NCI-H82 (cell line): ENCODE results near the gene POPDC2.
A peak's percentile ranks its signal among the peaks of the same experiment; 100 is the strongest.
"Not testable (repeated sequence)": the region's sequence is repeated elsewhere in the genome, so short reads cannot be mapped to it uniquely, and the experiment has no call there.

Experiments
- DNase-seq: peaks from one replicate; lab custom pipeline; 2025; lab: John Stamatoyannopoulos, UW

Gene POPDC2

GRCh38 chr3:119613201-119613600 lies 47.2 kb downstream of the POPDC2 start:
- DNase-seq = no peak

DNA sequence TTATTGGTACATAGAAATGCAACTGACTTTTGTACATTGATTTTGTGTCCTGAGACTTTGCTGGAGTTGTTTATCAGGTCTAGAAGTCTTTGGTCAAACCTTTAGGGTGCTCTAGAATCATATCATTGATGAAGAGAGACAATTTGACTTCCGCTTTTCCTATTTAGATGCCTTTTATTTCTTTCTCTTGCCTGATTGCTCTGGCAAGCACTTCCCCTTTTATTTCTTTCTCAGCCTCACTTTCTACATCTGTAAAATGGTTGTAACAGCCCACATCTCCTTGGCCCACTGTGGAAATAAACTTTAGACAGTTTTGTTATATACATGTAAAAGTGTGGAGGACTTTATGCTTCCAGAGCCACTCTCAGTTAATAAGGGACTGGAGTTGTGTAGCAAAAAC lies 48.7 kb downstream of the POPDC2 start:
- no peak for DNase-seq

DNA sequence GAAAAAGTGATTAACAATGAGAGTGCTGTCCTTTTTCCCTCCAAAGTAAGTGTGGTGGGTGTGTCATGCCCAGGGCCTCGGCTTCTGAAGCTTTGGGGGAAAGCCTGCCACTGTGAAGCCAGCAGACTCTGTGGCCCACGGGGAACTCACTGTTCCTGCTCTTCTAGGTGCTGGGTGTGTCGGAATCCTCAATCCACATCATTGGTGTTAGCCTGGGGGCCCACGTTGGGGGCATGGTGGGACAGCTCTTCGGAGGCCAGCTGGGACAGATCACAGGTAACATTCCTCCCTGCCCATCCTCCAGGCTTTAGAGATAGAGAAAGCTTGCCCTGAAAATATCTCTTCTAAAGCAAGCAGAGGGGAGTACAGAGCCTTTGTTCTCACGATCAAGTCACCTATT lies 51.1 kb downstream of the POPDC2 start:
- DNase-seq = no peak

GRCh38 chr3:119608405-119609000 lies 51.9 kb downstream of the POPDC2 start:
- peak; percentile 34 for DNase-seq

GRCh38 chr3:119604878-119605277 lies 55.5 kb downstream of the POPDC2 start:
- no peak for DNase-seq

DNA sequence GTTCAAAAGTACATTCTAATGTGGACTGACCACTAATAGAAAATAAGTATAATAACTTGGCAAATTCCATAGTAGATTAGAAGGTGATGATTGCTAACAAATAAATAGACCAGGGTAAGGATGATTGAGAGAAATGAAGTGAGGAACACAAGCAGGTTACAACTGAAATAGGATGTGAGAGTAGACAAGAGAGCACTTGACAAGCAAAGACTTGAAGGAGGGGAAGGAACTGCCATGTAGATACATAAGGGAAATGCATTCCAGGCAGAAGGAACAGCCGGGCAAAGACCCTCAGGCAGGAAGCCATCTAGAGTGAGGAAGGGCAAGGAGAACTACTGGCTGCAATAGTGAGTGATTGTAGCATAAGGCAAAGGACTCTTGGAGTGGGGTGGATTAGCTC lies 57.7 kb downstream of the POPDC2 start:
- DNase-seq = no peak

DNA sequence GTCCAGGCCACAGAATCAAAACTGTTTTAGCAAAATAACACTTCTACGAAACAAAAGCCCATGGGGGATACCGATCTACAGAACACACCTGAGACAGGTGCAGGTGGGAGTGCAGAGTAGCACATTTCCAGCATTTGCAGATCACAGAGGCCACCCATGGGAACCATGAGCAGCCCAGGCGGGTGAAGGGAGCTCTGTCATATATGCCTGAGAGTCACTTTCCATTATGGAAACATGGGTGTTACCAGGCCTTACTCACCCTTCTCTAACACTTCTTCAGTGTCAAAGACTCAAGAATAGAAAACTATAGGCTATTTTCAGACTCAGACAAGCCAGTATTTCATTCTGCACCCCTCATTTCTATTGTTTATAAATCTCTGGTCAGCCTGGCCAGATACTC lies 59.2 kb downstream of the POPDC2 start:
- no peak for DNase-seq

GRCh38 chr3:119600732-119601131 lies 59.7 kb downstream of the POPDC2 start:
- DNase-seq = peak; percentile 72

GRCh38 chr3:119599558-119600174 lies 60.7 kb downstream of the POPDC2 start:
- DNase-seq = no peak

GRCh38 chr3:119598410-119599098 lies 61.8 kb downstream of the POPDC2 start:
- DNase-seq = no peak

GRCh38 chr3:119597548-119598288 lies 62.7 kb downstream of the POPDC2 start, which contains the start of gene PLA1A:
PLA1A (plus strand) TSS chr3:119597885; CDS start chr3:119597914, 29 bp downstream.
- DNase-seq = no peak

DNA sequence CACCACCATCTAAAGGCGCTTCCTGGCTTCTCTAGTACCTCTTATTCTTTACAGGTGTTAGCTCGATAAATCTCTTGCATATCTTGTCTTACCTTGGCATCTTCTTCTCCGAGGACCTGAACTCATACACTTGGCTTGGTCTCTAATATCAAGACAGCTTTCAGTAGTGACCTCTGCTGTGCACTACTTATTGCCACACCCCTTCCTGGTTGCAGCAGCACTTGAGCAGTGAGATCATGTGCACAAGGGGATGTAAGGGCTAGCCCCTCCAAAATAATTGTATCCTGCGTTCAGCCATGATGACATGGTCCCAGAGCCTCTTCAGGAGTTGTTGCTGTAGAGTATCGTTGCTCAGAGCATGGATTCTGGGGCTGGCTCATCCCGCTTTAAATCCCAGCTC lies 64.0 kb downstream of the POPDC2 start:
- DNase-seq = no peak

DNA sequence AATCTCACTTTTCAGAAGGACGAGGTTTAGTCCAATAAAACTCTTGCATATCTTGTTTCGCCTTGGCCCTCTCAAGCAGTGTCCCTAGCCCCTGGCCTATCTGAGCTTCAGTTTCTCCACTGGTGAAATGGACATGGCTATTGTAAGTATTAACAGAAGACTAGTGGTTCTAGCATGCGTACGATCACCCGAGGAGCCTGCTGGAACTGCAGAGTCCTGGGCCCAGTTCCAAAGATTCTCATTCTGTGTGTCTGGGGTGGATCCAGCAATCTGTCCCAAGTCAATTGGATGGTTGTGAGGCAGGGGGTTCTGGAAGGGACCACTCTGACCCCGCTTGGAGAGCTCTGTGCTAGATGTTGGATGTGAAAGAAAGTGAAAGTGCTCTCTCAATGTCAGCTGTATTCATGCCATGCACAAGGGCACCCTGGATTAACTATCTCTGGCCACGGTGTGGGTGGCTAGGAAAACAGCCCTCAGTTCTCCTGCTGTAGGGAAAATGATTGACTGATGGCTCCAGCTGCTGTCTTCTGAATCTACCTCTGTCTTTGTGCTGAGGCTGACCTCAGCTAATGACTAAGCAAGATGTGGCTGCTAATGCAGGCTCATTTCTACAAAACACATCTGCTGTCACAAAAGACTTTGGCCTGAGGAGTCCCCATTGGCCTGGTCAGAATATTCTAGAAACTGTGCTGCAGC lies 64.6 kb downstream of the POPDC2 start:
- DNase-seq = no peak

GRCh38 chr3:119594929-119595328 lies 65.5 kb downstream of the POPDC2 start:
- not testable (repeated sequence) for DNase-seq

- no peak for DNase-seq
Observed at GRCh38 chr3:119594066-119594465, 66.3 kb downstream of the POPDC2 start.

GRCh38 chr3:119592861-119593260 lies 67.5 kb downstream of the POPDC2 start:
- DNase-seq = no peak
